Neural progenitor cell (in vitro differentiated cells): ENCODE data around the gene TRMT44. TPM values are rescaled to one million over a fixed set of nuclear protein-coding genes. Genes with fewer than 3 reads are reported as not detected.

Experiments used
- DNase-seq: peaks from one replicate; pipeline ENCODE4 v3.0.0-alpha.2; 2016; ENCODE audit warnings: low spot score
- H2AFZ ChIP-seq: fragments of 200-600 bp; sonication (generic); replicated peaks from 2 replicates; pipeline ENCODE4 v1.6.1; 2016; ENCODE audit warnings: antibody characterized with exemption
- H3F3A ChIP-seq: fragments of 200-600 bp; sonication (generic); 2 replicates; pipeline ENCODE4 v1.6.1; 2016; ENCODE audit warnings: antibody characterized with exemption, low read depth
- H3K27ac ChIP-seq: fragments of 200-600 bp; sonication (generic); 2 replicates; pipeline ENCODE4 v1.5.1; 2016; ENCODE audit warnings: mild to moderate bottlenecking
- H3K27me3 ChIP-seq: fragments of 200-600 bp; sonication (generic); 2 replicates; pipeline ENCODE4 v1.6.1; 2016; ENCODE audit warnings: mild to moderate bottlenecking, moderate library complexity
- H3K36me3 ChIP-seq: fragments of 200-600 bp; sonication (generic); 2 replicates; pipeline ENCODE4 v1.5.1; 2016
- H3K4me1 ChIP-seq: fragments of 200-600 bp; sonication (generic); 2 replicates; pipeline ENCODE4 v1.6.1; 2016; ENCODE audit warnings: mixed run types
- H3K4me2 ChIP-seq: fragments of 200-600 bp; sonication (generic); 2 replicates; pipeline ENCODE4 v1.6.1; 2016
- H3K4me3 ChIP-seq: fragments of 200-600 bp; sonication (generic); 2 replicates; pipeline ENCODE4 v1.5.1; 2016
- H3K79me2 ChIP-seq: fragments of 200-600 bp; sonication (generic); 2 replicates; pipeline ENCODE4 v1.6.1; 2016; ENCODE audit warnings: low read depth
- H3K9ac ChIP-seq: fragments of 200-600 bp; sonication (generic); 2 replicates; pipeline ENCODE4 v1.6.1; 2016
- H3K9me3 ChIP-seq: fragments of 200-600 bp; sonication (generic); 2 replicates; pipeline ENCODE4 v1.5.1; 2016; ENCODE audit warnings: low read depth
- H4K20me1 ChIP-seq: fragments of 200-600 bp; sonication (generic); 2 replicates; pipeline ENCODE4 v1.6.1; 2016; ENCODE audit warnings: low read depth
- H3K27ac Mint-ChIP-seq: 3 replicates; pipeline ENCODE4 v1.8.0; 2021; ENCODE audit warnings: mixed read lengths
- H3K27me3 Mint-ChIP-seq: 2 replicates; pipeline ENCODE4 v1.8.0; 2022; ENCODE audit warnings: low read depth, mild to moderate bottlenecking, inconsistent platforms, moderate library complexity, mixed read lengths; ENCODE audit not compliant: insufficient read depth
- H3K36me3 Mint-ChIP-seq: 3 replicates; pipeline ENCODE4 v1.8.0; 2021; ENCODE audit warnings: mixed read lengths
- H3K4me1 Mint-ChIP-seq: 3 replicates; pipeline ENCODE4 v1.8.0; 2021; ENCODE audit warnings: mixed read lengths
- H3K4me3 Mint-ChIP-seq: 3 replicates; pipeline ENCODE4 v1.8.0; 2021; ENCODE audit warnings: mild to moderate bottlenecking, moderate library complexity, mixed read lengths
- H3K9me3 Mint-ChIP-seq: 3 replicates; pipeline ENCODE4 v1.8.0; 2020; ENCODE audit warnings: mixed read lengths
- CTCF ChIP-seq: fragments of 200-600 bp; sonication (generic); IDR thresholded peaks from 2 replicates; pipeline ENCODE4 v1.5.1; 2017; ENCODE audit warnings: antibody characterized with exemption, mild to moderate bottlenecking
- EZH2 ChIP-seq: fragments of 200-600 bp; sonication (generic); IDR thresholded peaks from 2 replicates; pipeline ENCODE4 v1.6.1; 2017; ENCODE audit warnings: antibody characterized with exemption, mild to moderate bottlenecking, moderate library complexity
- EZH2phosphoT487 ChIP-seq: fragments of 200-600 bp; sonication (generic); IDR thresholded peaks from 2 replicates; pipeline ENCODE4 v1.6.1; 2017; ENCODE audit warnings: antibody characterized with exemption
- total RNA-seq: library from RNA; depleted of rRNA; stranded (reverse); fragments of >200 nt; gene quantifications from 2 replicates; pipeline ENCODE4 v1.2.3, GENCODE V29; 2015; ENCODE audit warnings: low replicate concordance

Gene TRMT44
- total RNA-seq, 1 donor from 2014 or later = 19.9 TPM

GRCh38 chr4:8399298-8399697 is 41.3 kb upstream of the TRMT44 start:
- H3K27me3 Mint-ChIP-seq = peaks cover 7% of the 10 kb centered on the region
- peaks cover 6% of the 10 kb centered on the region for H3K4me1 ChIP-seq

GRCh38 chr4:8400632-8401325 is 39.8 kb upstream of the TRMT44 start:
- H3K9me3 ChIP-seq = no peaks in the 10 kb centered on the region
- DNase-seq = no peak
- no peak overlapping the region for H3K4me2 ChIP-seq
- no peaks in the 10 kb centered on the region for H3K4me1 ChIP-seq
- H2AFZ ChIP-seq = no peak overlapping the region
- no peak overlapping the region for H3K9ac ChIP-seq
- no peaks in the 10 kb centered on the region for H4K20me1 ChIP-seq
- H3K27ac Mint-ChIP-seq = no peak overlapping the region
- TF ChIP-seq EZH2 (no peak), CTCF (no peak), EZH2phosphoT487 (no peak)
- no peaks in the 10 kb centered on the region for H3K79me2 ChIP-seq
- no peaks in the 10 kb centered on the region for H3F3A ChIP-seq
- H3K36me3 ChIP-seq = no peaks in the 10 kb centered on the region
- H3K27ac ChIP-seq = no peak overlapping the region
- peaks cover 12% of the 10 kb centered on the region for H3K27me3 Mint-ChIP-seq
- peaks cover 31% of the 10 kb centered on the region for H3K4me1 Mint-ChIP-seq
- no peak overlapping the region for H3K4me3 ChIP-seq
- H3K4me3 Mint-ChIP-seq = no peak overlapping the region
- H3K27me3 ChIP-seq = no peaks in the 10 kb centered on the region
- peaks cover 9% of the 10 kb centered on the region for H3K36me3 Mint-ChIP-seq
- H3K9me3 Mint-ChIP-seq = peaks cover under 1% of the 10 kb centered on the region

More at GRCh38 chr4:8399298-8399697, 41.3 kb upstream of the TRMT44 start:
- no peaks in the 10 kb centered on the region for H3K9me3 ChIP-seq
- peaks cover 2% of the 10 kb centered on the region for H3F3A ChIP-seq
- H3K27ac ChIP-seq = no peak overlapping the region
- Mint-ChIP-seq H3K27ac (no peak overlapping the region), H3K36me3 (peaks cover 2% of the 10 kb centered on the region), H3K9me3 (no peaks in the 10 kb centered on the region), H3K4me3 (no peak overlapping the region), H3K4me1 (peaks cover 43% of the 10 kb centered on the region)
- no peaks in the 10 kb centered on the region for H3K27me3 ChIP-seq
- no peak for TF ChIP-seq EZH2
- TF ChIP-seq EZH2phosphoT487 = no peak
- TF ChIP-seq CTCF = no peak
- no peaks in the 10 kb centered on the region for H3K79me2 ChIP-seq
- H3K9ac ChIP-seq = no peak overlapping the region
- H2AFZ ChIP-seq = no peak overlapping the region
- no peak overlapping the region for H3K4me3 ChIP-seq
- no peaks in the 10 kb centered on the region for H4K20me1 ChIP-seq
- DNase-seq = no peak
- H3K36me3 ChIP-seq = no peaks in the 10 kb centered on the region
- H3K4me2 ChIP-seq = no peak overlapping the region

GRCh38 chr4:8401665-8402064 is 38.9 kb upstream of the TRMT44 start:
- Histone ChIP-seq H3K4me3 (no peak overlapping the region), H3K4me2 (no peak overlapping the region), H3K9ac (no peak overlapping the region), H3K9me3 (no peaks in the 10 kb centered on the region), H3K79me2 (no peaks in the 10 kb centered on the region), H3K27me3 (no peaks in the 10 kb centered on the region), H3K27ac (no peak overlapping the region), H2AFZ (no peak overlapping the region), H4K20me1 (no peaks in the 10 kb centered on the region), H3K36me3 (no peaks in the 10 kb centered on the region), H3K4me1 (no peaks in the 10 kb centered on the region), H3F3A (no peaks in the 10 kb centered on the region)
- DNase-seq = no peak
- H3K9me3 Mint-ChIP-seq = peaks cover 10% of the 10 kb centered on the region
- peaks cover 12% of the 10 kb centered on the region for H3K27me3 Mint-ChIP-seq
- H3K36me3 Mint-ChIP-seq = peaks cover 17% of the 10 kb centered on the region
- peaks cover 25% of the 10 kb centered on the region for H3K4me1 Mint-ChIP-seq
- no peak overlapping the region for H3K4me3 Mint-ChIP-seq
- no peak overlapping the region for H3K27ac Mint-ChIP-seq
- no peak for TF ChIP-seq EZH2
- TF ChIP-seq EZH2phosphoT487 = no peak
- no peak for TF ChIP-seq CTCF
